Nephron (organoid): ENCODE measurements around the gene PTH.

Experiments
- H3K27ac Mint-ChIP-seq, 3 experiments: 2 replicates each; pipeline ENCODE4 v1.8.0; 2020; ENCODE audit warnings: mixed read lengths in 3 of 3, mild to moderate bottlenecking in 2 of 3, moderate library complexity in 1 of 3
- H3K27me3 Mint-ChIP-seq: 2 replicates; pipeline ENCODE4 v1.8.0; 2021; ENCODE audit warnings: low read depth, mild to moderate bottlenecking, moderate library complexity, mixed read lengths
- H3K36me3 Mint-ChIP-seq: 2 replicates; pipeline ENCODE4 v1.8.0; 2020; ENCODE audit warnings: low read depth, mixed read lengths
- H3K4me1 Mint-ChIP-seq: 2 replicates; pipeline ENCODE4 v1.8.0; 2020; ENCODE audit warnings: mixed read lengths
- H3K4me3 Mint-ChIP-seq, 3 experiments: 2 replicates each; pipeline ENCODE4 v1.8.0; 2020; ENCODE audit warnings: mild to moderate bottlenecking in 3 of 3, mixed read lengths in 3 of 3, moderate library complexity in 2 of 3
- H3K9me3 Mint-ChIP-seq: 2 replicates; pipeline ENCODE4 v1.8.0; 2020; ENCODE audit warnings: mixed read lengths
- TF ChIP-seq, protein P1 (sequence below), 3 experiments: fragments of 200-600 bp; sonication (generic); IDR thresholded peaks; one replicate each; pipeline ENCODE4 v1.5.0; 2021; ENCODE audit warnings: antibody characterized with exemption in 3 of 3; ENCODE audit not compliant: unreplicated experiment in 3 of 3

PTH gene

DNA sequence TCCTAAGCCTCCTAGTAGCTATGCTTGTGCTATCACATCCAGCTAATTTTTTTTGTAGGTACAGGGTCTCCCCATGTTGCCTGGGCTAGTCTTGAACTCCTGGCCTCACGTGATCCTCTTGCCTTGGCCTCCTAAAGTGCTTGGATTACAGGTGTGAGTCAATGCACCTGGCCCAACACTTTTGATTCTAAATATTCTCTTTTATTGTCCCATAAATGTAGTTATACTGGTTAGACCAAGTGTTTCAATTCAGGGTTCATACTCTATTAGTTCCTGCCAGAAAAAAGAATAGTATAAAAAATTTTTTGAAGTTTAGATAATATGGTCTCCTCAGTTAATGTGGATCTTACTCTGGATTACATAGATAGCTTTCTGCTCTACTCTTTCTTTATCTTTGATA, 6.7 kb upstream of the PTH start:
- H3K9me3 Mint-ChIP-seq, result no peaks in the 10 kb centered on the region
- no peaks in the 10 kb centered on the region for H3K27me3 Mint-ChIP-seq
- TF ChIP-seq, protein P1, sequence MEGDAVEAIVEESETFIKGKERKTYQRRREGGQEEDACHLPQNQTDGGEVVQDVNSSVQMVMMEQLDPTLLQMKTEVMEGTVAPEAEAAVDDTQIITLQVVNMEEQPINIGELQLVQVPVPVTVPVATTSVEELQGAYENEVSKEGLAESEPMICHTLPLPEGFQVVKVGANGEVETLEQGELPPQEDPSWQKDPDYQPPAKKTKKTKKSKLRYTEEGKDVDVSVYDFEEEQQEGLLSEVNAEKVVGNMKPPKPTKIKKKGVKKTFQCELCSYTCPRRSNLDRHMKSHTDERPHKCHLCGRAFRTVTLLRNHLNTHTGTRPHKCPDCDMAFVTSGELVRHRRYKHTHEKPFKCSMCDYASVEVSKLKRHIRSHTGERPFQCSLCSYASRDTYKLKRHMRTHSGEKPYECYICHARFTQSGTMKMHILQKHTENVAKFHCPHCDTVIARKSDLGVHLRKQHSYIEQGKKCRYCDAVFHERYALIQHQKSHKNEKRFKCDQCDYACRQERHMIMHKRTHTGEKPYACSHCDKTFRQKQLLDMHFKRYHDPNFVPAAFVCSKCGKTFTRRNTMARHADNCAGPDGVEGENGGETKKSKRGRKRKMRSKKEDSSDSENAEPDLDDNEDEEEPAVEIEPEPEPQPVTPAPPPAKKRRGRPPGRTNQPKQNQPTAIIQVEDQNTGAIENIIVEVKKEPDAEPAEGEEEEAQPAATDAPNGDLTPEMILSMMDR (IDR thresholded peaks at IDR 0.05; ENCODE audit: unreplicated experiment in 3 of 3), result no peak
- H3K4me3 Mint-ChIP-seq, result no peak overlapping the region
- no peaks in the 10 kb centered on the region for H3K4me1 Mint-ChIP-seq
- H3K27ac Mint-ChIP-seq, result no peak overlapping the region
- H3K36me3 Mint-ChIP-seq, result no peaks in the 10 kb centered on the region

DNA sequence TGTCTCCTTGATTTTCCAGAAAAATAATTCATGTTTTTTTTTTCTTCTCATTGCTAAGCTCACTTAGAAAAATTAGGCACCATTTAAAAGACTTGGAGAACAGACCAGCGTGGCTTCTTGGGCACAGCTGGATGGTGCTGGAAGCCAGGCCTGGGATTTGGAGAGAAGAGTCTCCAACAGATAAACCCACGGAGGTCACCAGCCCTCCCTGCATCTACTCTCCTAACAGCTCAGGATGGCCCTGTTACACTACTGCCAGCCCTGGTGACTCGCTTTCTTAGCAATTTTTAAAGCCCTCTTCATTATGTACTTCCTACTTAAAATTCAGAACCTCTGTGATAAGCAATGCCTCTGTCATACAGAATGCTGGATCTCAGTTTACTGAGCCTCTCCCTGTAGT, 1.7 kb downstream of the PTH start:
- H3K4me1 Mint-ChIP-seq, result no peaks in the 10 kb centered on the region
- no peaks in the 10 kb centered on the region for H3K9me3 Mint-ChIP-seq
- TF ChIP-seq, protein P1 (IDR thresholded peaks at IDR 0.05; ENCODE audit: unreplicated experiment in 3 of 3), result no peak
- H3K4me3 Mint-ChIP-seq, result no peak overlapping the region
- no peaks in the 10 kb centered on the region for H3K36me3 Mint-ChIP-seq
- no peak overlapping the region for H3K27ac Mint-ChIP-seq
- H3K27me3 Mint-ChIP-seq, result peaks cover 7% of the 10 kb centered on the region

DNA sequence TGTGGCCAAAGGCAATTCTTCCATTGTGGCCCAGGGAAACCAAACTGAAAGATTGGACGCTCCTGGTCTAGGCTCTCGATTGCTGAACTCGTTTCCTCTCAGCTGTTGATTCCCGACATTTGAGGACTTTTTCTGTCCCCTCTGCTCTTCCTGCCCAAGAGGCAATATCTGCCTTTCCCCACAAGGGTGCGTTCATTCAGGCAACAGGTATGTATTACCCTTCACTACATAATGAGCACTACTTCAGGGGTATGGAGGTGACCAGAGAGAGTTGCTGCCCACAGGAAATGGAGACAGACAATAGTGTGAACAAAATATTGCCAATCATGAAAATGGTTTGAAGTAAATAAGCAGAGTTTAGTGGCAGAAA, 8.2 kb downstream of the PTH start:
- TF ChIP-seq, protein P1 (IDR thresholded peaks at IDR 0.05; ENCODE audit: unreplicated experiment in 3 of 3), result no peak
- peaks cover 16% of the 10 kb centered on the region for H3K9me3 Mint-ChIP-seq
- peak overlapping the region in 1 of 3 experiments; percentile 38 for H3K4me3 Mint-ChIP-seq
- no peaks in the 10 kb centered on the region for H3K27me3 Mint-ChIP-seq
- H3K36me3 Mint-ChIP-seq, result no peaks in the 10 kb centered on the region
- H3K4me1 Mint-ChIP-seq, result no peaks in the 10 kb centered on the region
- no peak overlapping the region for H3K27ac Mint-ChIP-seq

DNA sequence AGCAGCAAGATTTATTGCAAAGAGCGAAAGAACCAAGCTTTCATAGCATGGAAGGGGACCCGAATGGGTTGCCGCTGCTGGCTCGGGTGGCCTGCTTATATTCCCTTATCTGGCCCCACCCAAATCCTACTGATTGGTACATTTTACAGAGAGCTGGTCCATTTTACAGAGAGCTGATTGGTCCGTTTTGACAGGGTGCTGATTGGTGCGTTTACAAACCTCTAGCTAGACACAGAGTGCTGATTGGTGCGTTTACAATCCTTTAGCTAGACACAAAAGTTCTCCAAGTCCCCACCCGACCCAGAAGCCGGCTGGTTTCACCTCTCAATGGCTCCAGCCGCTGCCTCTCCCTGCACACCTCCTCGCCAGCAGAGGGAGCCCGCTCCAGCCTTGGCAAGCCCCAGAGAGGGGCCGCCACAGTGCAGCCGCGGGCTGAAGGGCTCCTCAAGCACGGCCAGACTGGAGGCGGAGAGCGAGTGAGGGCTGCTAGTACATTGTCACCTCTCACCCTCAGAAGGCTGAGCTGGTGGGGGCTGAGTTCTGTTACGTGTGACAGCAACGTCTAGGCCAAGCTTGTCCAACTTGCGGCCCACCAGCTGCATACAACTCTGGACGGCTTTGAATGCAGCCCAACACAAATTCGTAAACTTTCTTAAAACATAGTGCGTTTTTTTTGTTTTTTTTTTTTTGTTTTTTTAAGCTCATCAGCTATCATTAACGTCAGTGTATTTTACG, 8.7 kb downstream of the PTH start:
- H3K9me3 Mint-ChIP-seq, result peaks cover 17% of the 10 kb centered on the region
- TF ChIP-seq, protein P1 (IDR thresholded peaks at IDR 0.05; ENCODE audit: unreplicated experiment in 3 of 3), result no peak
- no peaks in the 10 kb centered on the region for H3K36me3 Mint-ChIP-seq
- H3K4me3 Mint-ChIP-seq, result no peak overlapping the region
- H3K27ac Mint-ChIP-seq, result no peak overlapping the region
- H3K4me1 Mint-ChIP-seq, result no peaks in the 10 kb centered on the region
- no peaks in the 10 kb centered on the region for H3K27me3 Mint-ChIP-seq

DNA sequence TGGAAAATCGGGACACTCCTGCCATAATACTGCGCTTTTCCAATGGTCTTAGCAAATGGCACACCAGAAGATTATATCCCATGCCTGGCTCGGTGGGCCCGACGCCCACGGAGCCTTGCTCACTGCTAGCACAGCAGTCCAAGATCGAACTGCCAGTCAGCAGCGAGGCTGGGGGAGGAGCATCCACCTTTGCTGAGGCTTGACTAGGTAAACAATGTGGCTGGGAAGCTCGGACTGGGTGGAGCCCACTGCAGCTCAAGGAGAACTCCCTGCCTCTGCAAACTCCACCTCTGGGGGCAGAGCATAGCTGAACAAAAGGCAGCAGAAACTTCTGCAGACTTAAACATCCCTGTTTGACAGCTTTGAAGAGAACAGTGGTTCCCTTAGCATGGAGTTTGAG, 15.6 kb downstream of the PTH start:
- H3K4me3 Mint-ChIP-seq, result no peak overlapping the region
- no peaks in the 10 kb centered on the region for H3K36me3 Mint-ChIP-seq
- TF ChIP-seq, protein P1 (IDR thresholded peaks at IDR 0.05; ENCODE audit: unreplicated experiment in 3 of 3), result no peak
- H3K27me3 Mint-ChIP-seq, result peaks cover 3% of the 10 kb centered on the region
- H3K27ac Mint-ChIP-seq, result no peak overlapping the region
- peaks cover 24% of the 10 kb centered on the region for H3K9me3 Mint-ChIP-seq
- H3K4me1 Mint-ChIP-seq, result no peaks in the 10 kb centered on the region

DNA sequence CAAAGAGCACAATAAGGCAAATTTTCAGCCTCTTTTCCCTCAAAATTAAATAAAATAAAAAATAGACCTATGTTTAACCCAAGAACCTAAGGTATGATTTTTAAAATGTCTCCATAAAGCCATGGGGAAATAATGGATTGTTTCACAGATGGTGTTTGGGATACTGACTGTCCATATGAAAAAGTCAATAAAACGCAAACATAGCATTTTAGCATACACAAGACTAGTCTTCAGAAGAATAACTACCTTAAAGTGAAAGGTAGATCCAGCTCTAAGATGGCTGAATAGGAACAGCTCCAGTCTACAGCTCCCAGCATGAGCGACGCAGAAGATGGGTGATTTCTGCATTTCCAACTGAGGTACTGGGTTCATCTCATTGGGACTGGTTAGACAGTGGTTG, 16.1 kb downstream of the PTH start:
- Mint-ChIP-seq H3K27me3 (peaks cover 3% of the 10 kb centered on the region), H3K9me3 (peaks cover 24% of the 10 kb centered on the region), H3K36me3 (no peaks in the 10 kb centered on the region), H3K27ac (no peak overlapping the region), H3K4me3 (no peak overlapping the region), H3K4me1 (no peaks in the 10 kb centered on the region)
- TF ChIP-seq, protein P1 (IDR thresholded peaks at IDR 0.05; ENCODE audit: unreplicated experiment in 3 of 3), result no peak
